Measurements from ENCODE around the gene CCNG1. TPM values are rescaled to one million over a fixed set of nuclear protein-coding genes. Genes with fewer than 3 reads are reported as not detected.

Gene CCNG1
- total and polyA plus RNA-seq, 12 donors: 67.1 to 198 (median 133) TPM

DNA sequence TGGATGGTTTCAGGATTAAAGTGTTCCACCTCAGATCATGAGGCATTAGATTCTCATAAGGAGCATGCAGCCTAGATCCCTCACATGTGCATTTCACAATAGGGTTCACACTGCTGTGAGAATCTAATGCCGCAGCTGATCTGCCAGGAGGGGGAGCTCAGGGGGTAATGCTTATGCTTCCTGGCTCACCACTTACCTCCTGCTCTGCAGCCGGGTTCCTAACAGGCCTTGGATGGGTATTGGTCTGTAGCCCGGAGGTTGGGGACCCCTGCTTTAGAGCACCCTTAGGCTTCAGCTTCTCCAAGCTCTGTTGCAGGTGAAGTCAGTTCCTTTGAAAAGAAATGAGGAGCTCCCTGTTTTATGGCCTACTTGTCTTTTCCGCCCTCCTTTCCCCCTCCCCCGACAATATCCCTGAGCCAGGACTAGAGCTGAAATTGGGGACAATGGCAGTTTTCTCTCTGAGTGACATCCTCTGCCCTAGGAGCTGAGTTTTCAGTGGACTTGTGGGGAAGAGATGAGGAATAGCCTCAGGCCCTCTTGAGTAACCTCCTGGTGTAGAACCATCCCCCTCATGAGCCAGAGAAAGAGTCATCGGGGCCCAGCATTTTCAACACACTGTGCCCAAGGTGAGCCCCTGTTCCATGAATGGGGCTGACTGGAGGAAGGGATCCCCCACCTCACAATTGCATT is 51.8 kb downstream of the CCNG1 start:
- Histone ChIP-seq H3K27me3 (no peaks in the 10 kb centered on the region), H3K9me3 (replicated peaks in 1 of 3) (no peaks in the 10 kb centered on the region), H3K36me3 (replicated peaks in 1 of 2) (no peaks in the 10 kb centered on the region), H3K27ac (no peak overlapping the region), H3K4me1 (replicated peaks in 1 of 2) (no peaks in the 10 kb centered on the region), H3K4me3 (no peak overlapping the region)
- no peak for DNase-seq
- TF ChIP-seq, protein P1, sequence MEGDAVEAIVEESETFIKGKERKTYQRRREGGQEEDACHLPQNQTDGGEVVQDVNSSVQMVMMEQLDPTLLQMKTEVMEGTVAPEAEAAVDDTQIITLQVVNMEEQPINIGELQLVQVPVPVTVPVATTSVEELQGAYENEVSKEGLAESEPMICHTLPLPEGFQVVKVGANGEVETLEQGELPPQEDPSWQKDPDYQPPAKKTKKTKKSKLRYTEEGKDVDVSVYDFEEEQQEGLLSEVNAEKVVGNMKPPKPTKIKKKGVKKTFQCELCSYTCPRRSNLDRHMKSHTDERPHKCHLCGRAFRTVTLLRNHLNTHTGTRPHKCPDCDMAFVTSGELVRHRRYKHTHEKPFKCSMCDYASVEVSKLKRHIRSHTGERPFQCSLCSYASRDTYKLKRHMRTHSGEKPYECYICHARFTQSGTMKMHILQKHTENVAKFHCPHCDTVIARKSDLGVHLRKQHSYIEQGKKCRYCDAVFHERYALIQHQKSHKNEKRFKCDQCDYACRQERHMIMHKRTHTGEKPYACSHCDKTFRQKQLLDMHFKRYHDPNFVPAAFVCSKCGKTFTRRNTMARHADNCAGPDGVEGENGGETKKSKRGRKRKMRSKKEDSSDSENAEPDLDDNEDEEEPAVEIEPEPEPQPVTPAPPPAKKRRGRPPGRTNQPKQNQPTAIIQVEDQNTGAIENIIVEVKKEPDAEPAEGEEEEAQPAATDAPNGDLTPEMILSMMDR (IDR thresholded peaks at IDR 0.05): no peak
- no peak for TF ChIP-seq POLR2A (IDR thresholded peaks at IDR 0.05)
- WGBS, 4 donors: 75 to 96% (median 87%) methylated on average over 5 to 6 of the region's 6 CpGs
- intact Hi-C loops (cut with DNase I): loop anchor here in 1 of 2 donors (5.0 kb wide), 1 partner anchor 638 kb away; no protein-coding TSS in a partner anchor

DNA sequence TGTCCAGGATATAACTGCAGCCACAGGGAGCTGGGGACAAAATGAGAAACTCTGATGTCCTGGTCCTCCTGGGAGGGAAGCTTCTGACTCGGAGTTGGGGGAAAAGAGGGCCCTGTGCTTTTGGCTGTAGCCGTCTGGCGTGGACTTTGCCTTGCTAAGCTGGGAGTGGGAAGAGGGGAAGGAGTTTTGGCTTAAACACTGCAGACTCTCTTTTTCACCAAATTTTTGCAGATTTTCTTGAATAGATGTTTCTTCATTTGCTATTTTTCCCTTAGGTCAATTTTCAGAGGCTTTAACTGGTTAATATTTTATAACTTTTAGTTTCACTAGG is 52.3 kb downstream of the CCNG1 start:
- H3K4me1 ChIP-seq (replicated peaks in 1 of 2): no peaks in the 10 kb centered on the region
- H3K27ac ChIP-seq: no peak overlapping the region
- TF ChIP-seq POLR2A (IDR thresholded peaks at IDR 0.05): no peak
- TF ChIP-seq, protein P1 (IDR thresholded peaks at IDR 0.05): no peak
- H3K9me3 ChIP-seq (replicated peaks in 1 of 3): no peaks in the 10 kb centered on the region
- intact Hi-C loops (cut with DNase I): loop anchor here in 1 of 2 donors (5.0 kb wide), 1 partner anchor 638 kb away; no protein-coding TSS in a partner anchor
- no peak for DNase-seq
- H3K36me3 ChIP-seq (replicated peaks in 1 of 2): no peaks in the 10 kb centered on the region
- no peak overlapping the region for H3K4me3 ChIP-seq
- 92 to 100% (median 96%) methylated on average over 3 of the region's 3 CpGs for WGBS, 4 donors
- H3K27me3 ChIP-seq: no peaks in the 10 kb centered on the region

Small RNAs within 50 kb of the gene (small RNA-seq; reads per million reads assigned to genes)
- gene AC008723.1: 0 reads per million in 2 donors

Other genes with a start within 250 kb of the CCNG1 start
- 10 to 100 TPM in 5 of 9 donors, 1 to 10 TPM in 4; 4.0 to 28.1 (median 19.2) TPM for gene NUDCD2, start 22.5 kb downstream of the CCNG1 start, total RNA-seq
- 1 to 10 TPM; 3.5 to 6.5 (median 4.5) TPM for gene NUDCD2, start 22.5 kb downstream of the CCNG1 start, polyA plus RNA-seq
- gene HMMR, start 23.0 kb downstream of the CCNG1 start, total RNA-seq: 10 to 100 TPM in 1 of 9 donors, 1 to 10 TPM in 6, under 1 TPM in 1, not detected in 1; 0.95 to 10.3 (median 1.6) TPM
- gene HMMR, start 23.0 kb downstream of the CCNG1 start, polyA plus RNA-seq: 1 to 10 TPM in 1 of 3 donors, under 1 TPM in 2; 0.24 to 4.1 (median 0.32) TPM
- gene MAT2B, start 68.0 kb downstream of the CCNG1 start, total RNA-seq: 10 to 100 TPM; 43.5 to 83.7 (median 59.2) TPM
- 10 to 100 TPM; 20.9 to 64.9 (median 21.9) TPM for gene MAT2B, start 68.0 kb downstream of the CCNG1 start, polyA plus RNA-seq

Data from adrenal gland (tissue), 12 donors.